DOHH2 (cell line): ENCODE measurements around the gene ZC3H6.

Experiments used
- CTCF ChIP-seq: fragments of 200-600 bp; sonication (generic); IDR thresholded peaks from one replicate; pipeline ENCODE4 v1.5.1; 2014; ENCODE audit warnings: antibody characterized with exemption, mild to moderate bottlenecking, low read depth, low read length; ENCODE audit not compliant: poor library complexity, severe bottlenecking
- EZH2phosphoT487 ChIP-seq: fragments of 200-600 bp; sonication (generic); IDR thresholded peaks from 2 replicates; pipeline ENCODE4 v1.6.1; 2017; ENCODE audit warnings: borderline replicate concordance, mild to moderate bottlenecking, antibody characterized with exemption, low read length, moderate library complexity, mixed read lengths

- TF ChIP-seq CTCF (no peak), EZH2phosphoT487 (no peak)
Measured at GRCh38 chr2:112260295-112260625, 15.1 kb upstream of the ZC3H6 start.
